ENCODE data around the gene NREP.

NREP gene

GRCh38 chr5:111679611-111680010 is 77.4 kb downstream of the NREP start:
- no peaks in the 10 kb centered on the region for H3K9me3 Mint-ChIP-seq
- no peaks in the 10 kb centered on the region for H3K4me1 Mint-ChIP-seq (ENCODE audit: low read depth)
- no peaks in the 10 kb centered on the region for H3K36me3 Mint-ChIP-seq (ENCODE audit: low read depth)
- H3K4me3 Mint-ChIP-seq, result no peak overlapping the region
- H3K27ac Mint-ChIP-seq, result no peak overlapping the region
- no peaks in the 10 kb centered on the region for H3K27me3 Mint-ChIP-seq

Measured in stimulated activated naive CD8-positive, alpha-beta T cell treated with anti-CD3 and anti-CD28 coated beads, Interleukin-15, Interleukin-2, amounts not matched to agents 100 ng/mL and 50 ng/mL, for 24 hours (primary cell).